ENCODE results near the gene IGFL3. TPM values are rescaled to one million over a fixed set of nuclear protein-coding genes. Genes with fewer than 3 reads are reported as not detected.

IGFL3 gene
- total RNA-seq, 1 donor, result not detected

- no peak overlapping the region for H3K4me3 ChIP-seq (ENCODE audit: low read depth, low read length)
- no peak for DNase-seq (ENCODE audit: low read depth)
- no peak for TF ChIP-seq CTCF (IDR thresholded peaks at IDR 0.05; ENCODE audit: insufficient read depth, low read depth, low read length)
Measured at GRCh38 chr19:46137915-46138473, 13.5 kb upstream of the IGFL3 start.

- no peak for TF ChIP-seq CTCF (IDR thresholded peaks at IDR 0.05; ENCODE audit: insufficient read depth, low read depth, low read length)
- H3K4me3 ChIP-seq (ENCODE audit: low read depth, low read length), result no peak overlapping the region
- DNase-seq (ENCODE audit: low read depth), result peak; percentile 17
Measured at GRCh38 chr19:46134527-46134926, 10.0 kb upstream of the IGFL3 start.

GRCh38 chr19:46133777-46134241 lies 9.3 kb upstream of the IGFL3 start:
- H3K4me3 ChIP-seq (ENCODE audit: low read depth, low read length), result no peak overlapping the region
- no peak for TF ChIP-seq CTCF (IDR thresholded peaks at IDR 0.05; ENCODE audit: insufficient read depth, low read depth, low read length)
- no peak for DNase-seq (ENCODE audit: low read depth)

GRCh38 chr19:46133101-46133627 lies 8.7 kb upstream of the IGFL3 start:
- no peak for TF ChIP-seq CTCF (IDR thresholded peaks at IDR 0.05; ENCODE audit: insufficient read depth, low read depth, low read length)
- DNase-seq (ENCODE audit: low read depth), result peak; percentile 72
- no peak overlapping the region for H3K4me3 ChIP-seq (ENCODE audit: low read depth, low read length)

- no peak for TF ChIP-seq CTCF (IDR thresholded peaks at IDR 0.05; ENCODE audit: insufficient read depth, low read depth, low read length)
- H3K4me3 ChIP-seq (ENCODE audit: low read depth, low read length), result no peak overlapping the region
- no peak for DNase-seq (ENCODE audit: low read depth)
Measured at GRCh38 chr19:46132508-46133100, 8.1 kb upstream of the IGFL3 start.

GRCh38 chr19:46131485-46132143 lies 7.1 kb upstream of the IGFL3 start:
- no peak overlapping the region for H3K4me3 ChIP-seq (ENCODE audit: low read depth, low read length)
- TF ChIP-seq CTCF (IDR thresholded peaks at IDR 0.05; ENCODE audit: insufficient read depth, low read depth, low read length), result no peak
- DNase-seq (ENCODE audit: low read depth), result peak; percentile 31

All from fibroblast of villous mesenchyme (primary cell).